Mesodermal cell (in vitro differentiated cells): ENCODE results near the gene ADGRE2.
"Not testable (repeated sequence)": the region's sequence is repeated elsewhere in the genome, so short reads cannot be mapped to it uniquely, and the experiment has no call there.

Source experiments
- H3K27ac ChIP-seq: 2 replicates; pipeline ENCODE4 v1.7.0; 2013; ENCODE audit warnings: mild to moderate bottlenecking, low read depth, low read length, moderate library complexity; ENCODE audit not compliant: severe bottlenecking
- H3K36me3 ChIP-seq: 2 replicates; pipeline ENCODE4 v1.7.1; 2013; ENCODE audit warnings: mild to moderate bottlenecking, low read length, moderate library complexity; ENCODE audit not compliant: control insufficient read depth, insufficient read depth
- H3K4me1 ChIP-seq: one replicate; pipeline ENCODE4 v1.7.1; 2013; ENCODE audit warnings: mild to moderate bottlenecking, low read length; ENCODE audit not compliant: insufficient read depth, control insufficient read depth, poor library complexity, severe bottlenecking
- H3K4me3 ChIP-seq: 2 replicates; pipeline ENCODE4 v1.7.0; 2013; ENCODE audit warnings: low read length, control low read depth, mild to moderate bottlenecking; ENCODE audit not compliant: insufficient read depth, poor library complexity, severe bottlenecking; ENCODE audit errors: extremely low read depth
- H3K9me3 ChIP-seq: 2 replicates; pipeline ENCODE4 v1.7.1; 2013; ENCODE audit warnings: mild to moderate bottlenecking, low read length, moderate library complexity; ENCODE audit not compliant: control insufficient read depth
- WGBS, 2 experiments: methylation state at CpG; one replicate each; pipeline ENCODE4 v1.1.5; 2013; ENCODE audit warnings: missing lambda C conversion rate in 2 of 2; ENCODE audit not compliant: insufficient coverage in 2 of 2; 5-methylcytosine and 5-hydroxymethylcytosine counted together

Gene ADGRE2

GRCh38 chr19:14777645-14778044, 715 bp downstream of the ADGRE2 start:
- not testable (repeated sequence) for H3K9me3 ChIP-seq, H3K4me3 ChIP-seq, H3K36me3 ChIP-seq, H3K27ac ChIP-seq, H3K4me1 ChIP-seq
- no CpG with 5 or more reads among the region's 4 CpGs for WGBS, 2 experiments

DNA sequence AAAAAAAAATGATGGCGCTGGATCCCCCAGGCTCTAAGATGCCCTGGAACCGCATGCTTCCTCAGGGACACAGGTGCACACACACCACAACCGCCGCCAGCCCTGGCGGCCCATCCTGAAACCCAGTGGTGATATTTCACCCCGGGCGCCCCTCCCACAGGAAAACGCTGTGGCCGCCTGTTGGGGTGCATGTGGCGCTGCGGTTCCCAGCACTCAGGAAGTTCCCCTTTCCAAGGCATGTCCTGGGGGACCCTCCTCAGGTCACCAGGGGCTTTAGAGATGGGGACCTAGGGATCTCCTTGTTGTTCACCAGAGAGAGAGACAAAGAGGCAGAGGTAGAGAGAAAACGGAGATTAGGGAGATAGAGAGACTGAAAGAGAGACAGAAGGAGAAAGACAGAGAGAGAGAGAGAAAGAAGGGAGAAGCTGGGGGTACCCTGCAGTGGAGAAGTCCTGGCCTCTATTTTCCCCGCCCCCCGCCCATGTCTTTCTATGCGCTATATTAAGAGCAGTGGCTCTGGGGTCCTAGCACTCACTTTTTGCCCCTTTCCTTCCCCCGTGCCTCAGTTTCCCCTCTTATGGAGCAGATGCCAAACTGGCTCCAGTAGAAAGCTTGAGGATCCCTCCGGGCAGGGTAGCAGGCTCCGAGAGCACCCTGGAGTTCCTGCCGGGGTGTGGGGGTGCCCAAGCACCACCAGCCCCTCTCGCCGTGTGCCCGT, 2.3 kb downstream of the ADGRE2 start:
- H3K36me3 ChIP-seq = no peaks in the 10 kb centered on the region
- H3K9me3 ChIP-seq = peaks cover 6% of the 10 kb centered on the region
- H3K27ac ChIP-seq = no peak overlapping the region
- 70 to 71% methylated on average over 13 to 17 of the region's 22 CpGs for WGBS, 2 experiments
- H3K4me3 ChIP-seq = no peak overlapping the region
- no peaks in the 10 kb centered on the region for H3K4me1 ChIP-seq

DNA sequence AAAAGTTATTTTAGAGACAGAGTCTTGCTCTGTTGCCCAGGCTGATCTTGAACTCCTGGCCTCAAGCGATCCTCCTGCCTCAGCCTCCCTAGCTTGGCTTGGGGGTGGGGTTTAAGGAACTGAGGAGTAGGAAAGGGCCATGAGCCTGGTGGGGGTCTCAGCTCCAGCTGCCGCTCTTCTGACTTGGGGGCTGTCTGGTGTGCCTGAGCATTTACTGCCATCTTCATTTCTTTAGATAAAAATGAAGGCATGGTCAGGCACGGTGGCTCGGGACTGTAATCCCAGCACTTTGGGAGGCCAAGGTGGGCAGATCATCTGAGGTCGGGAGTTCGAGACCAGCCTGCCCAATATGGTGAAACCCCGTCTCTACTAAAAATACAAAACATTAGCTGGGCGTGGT, 3.0 kb downstream of the ADGRE2 start:
- not testable (repeated sequence) for H3K9me3 ChIP-seq, H3K27ac ChIP-seq, H3K36me3 ChIP-seq, H3K4me1 ChIP-seq, H3K4me3 ChIP-seq
- 51 to 84% methylated on average over 5 to 6 of the region's 8 CpGs for WGBS, 2 experiments

DNA sequence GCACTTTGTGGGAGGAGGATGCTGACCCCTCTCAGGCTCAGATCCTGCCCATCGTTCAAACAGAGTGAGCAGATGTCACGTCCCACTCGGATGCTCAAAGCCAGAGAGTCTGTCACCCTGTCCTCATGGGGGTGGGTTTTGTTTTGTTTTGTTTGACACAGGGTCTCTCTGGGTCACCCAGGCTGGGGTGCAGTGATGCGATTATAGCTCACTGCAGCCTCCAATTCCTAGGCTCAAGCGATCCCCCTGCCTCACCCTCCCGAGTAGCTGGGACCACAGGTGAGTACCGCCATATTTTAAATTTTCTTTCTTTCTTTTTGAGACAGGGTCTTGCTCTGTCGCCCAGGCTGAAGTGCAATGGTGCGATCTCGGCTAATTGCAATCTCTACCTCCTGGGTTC, 4.0 kb downstream of the ADGRE2 start:
- WGBS, 2 experiments = 62 to 95% methylated on average over 7 to 8 of the region's 10 CpGs
- Histone ChIP-seq H3K9me3 (peaks cover 9% of the 10 kb centered on the region), H3K4me3 (no peak overlapping the region), H3K36me3 (no peaks in the 10 kb centered on the region), H3K27ac (no peak overlapping the region), H3K4me1 (no peaks in the 10 kb centered on the region)

- not testable (repeated sequence) for H3K36me3 ChIP-seq, H3K4me1 ChIP-seq, H3K4me3 ChIP-seq, H3K27ac ChIP-seq, H3K9me3 ChIP-seq
- no CpG with 5 or more reads among the region's 9 CpGs for WGBS, 2 experiments
Observed at GRCh38 chr19:14773722-14774121, 4.6 kb downstream of the ADGRE2 start.

GRCh38 chr19:14772995-14773394, 5.4 kb downstream of the ADGRE2 start:
- no peak overlapping the region for H3K27ac ChIP-seq
- no peaks in the 10 kb centered on the region for H3K4me1 ChIP-seq
- peaks cover 17% of the 10 kb centered on the region for H3K9me3 ChIP-seq
- H3K36me3 ChIP-seq = no peaks in the 10 kb centered on the region
- no peak overlapping the region for H3K4me3 ChIP-seq
- WGBS, 2 experiments = 52 to 54% methylated on average over 2 of the region's 7 CpGs

DNA sequence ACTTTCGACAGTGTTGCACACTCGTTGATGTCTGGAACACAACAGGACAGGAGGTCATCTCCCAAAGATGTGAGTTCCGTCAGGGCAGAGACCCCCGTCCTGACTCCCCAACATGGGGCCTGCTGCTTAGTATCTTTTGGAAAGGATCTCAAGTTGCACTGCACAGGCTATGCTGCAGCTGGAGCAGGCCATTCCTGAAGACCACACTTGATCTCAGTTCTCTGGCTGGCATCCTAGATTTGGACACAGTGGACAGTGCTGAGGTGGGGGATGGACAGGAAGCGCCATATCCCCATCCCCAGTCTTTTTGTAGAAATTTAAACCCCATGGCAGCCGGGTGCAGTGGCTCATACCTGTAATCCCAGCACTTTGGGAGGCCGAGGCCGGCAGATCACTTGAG, 5.9 kb downstream of the ADGRE2 start:
- no peak overlapping the region for H3K27ac ChIP-seq
- 76 to 89% methylated on average over 5 to 7 of the region's 8 CpGs for WGBS, 2 experiments
- peaks cover 20% of the 10 kb centered on the region for H3K9me3 ChIP-seq
- H3K4me3 ChIP-seq = no peak overlapping the region
- no peaks in the 10 kb centered on the region for H3K36me3 ChIP-seq
- H3K4me1 ChIP-seq = no peaks in the 10 kb centered on the region

GRCh38 chr19:14770944-14771839, 7.2 kb downstream of the ADGRE2 start:
- H3K9me3 ChIP-seq = peaks cover 22% of the 10 kb centered on the region
- no peaks in the 10 kb centered on the region for H3K36me3 ChIP-seq
- 75 to 87% methylated on average over 8 of the region's 11 CpGs for WGBS, 2 experiments
- H3K4me1 ChIP-seq = no peaks in the 10 kb centered on the region
- no peak overlapping the region for H3K4me3 ChIP-seq
- no peak overlapping the region for H3K27ac ChIP-seq

DNA sequence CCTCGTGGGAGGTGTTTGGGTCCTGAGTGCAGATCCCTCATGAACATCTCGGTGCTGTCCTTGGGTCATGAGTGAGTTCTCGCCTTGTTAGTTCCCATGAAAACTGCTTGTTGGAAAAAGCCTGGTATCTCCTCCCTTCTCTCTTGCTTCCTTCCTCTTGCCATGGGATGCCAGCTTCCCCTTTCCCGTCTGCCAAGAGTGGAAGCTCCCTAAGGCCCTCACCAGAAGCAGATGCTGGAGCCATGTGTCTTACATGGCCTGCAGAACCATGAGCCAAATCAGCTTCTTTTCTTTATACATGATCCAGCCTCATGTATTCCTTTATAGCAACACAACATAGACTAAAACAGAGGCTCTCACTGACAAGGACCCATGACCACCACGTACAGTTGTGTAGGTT, 8.2 kb downstream of the ADGRE2 start:
- no peaks in the 10 kb centered on the region for H3K36me3 ChIP-seq
- peaks cover 22% of the 10 kb centered on the region for H3K9me3 ChIP-seq
- no peak overlapping the region for H3K4me3 ChIP-seq
- H3K4me1 ChIP-seq = no peaks in the 10 kb centered on the region
- no peak overlapping the region for H3K27ac ChIP-seq
- 48 to 56% methylated on average over 4 of the region's 5 CpGs for WGBS, 2 experiments

DNA sequence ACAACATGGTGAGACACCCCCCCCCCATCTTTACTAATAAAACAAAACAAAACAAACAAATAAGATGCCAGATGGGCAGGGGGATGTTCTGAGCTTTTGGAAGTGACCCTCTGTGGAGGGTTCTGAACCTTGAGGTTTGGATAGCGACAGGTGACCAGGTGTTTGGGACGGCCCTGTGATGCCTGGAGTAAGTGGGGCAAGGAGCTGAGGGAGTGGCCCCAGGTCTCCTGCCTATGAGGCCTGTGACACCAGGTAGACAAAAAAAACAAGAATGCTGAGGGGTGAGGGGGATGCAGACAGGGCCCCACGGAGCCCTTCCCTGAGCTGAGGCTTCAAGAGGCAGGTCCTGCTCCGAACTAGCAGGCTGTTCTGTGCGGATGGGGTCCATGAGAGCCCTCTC, 9.2 kb downstream of the ADGRE2 start:
- peaks cover 30% of the 10 kb centered on the region for H3K9me3 ChIP-seq
- H3K36me3 ChIP-seq = no peaks in the 10 kb centered on the region
- H3K4me1 ChIP-seq = no peaks in the 10 kb centered on the region
- no peak overlapping the region for H3K27ac ChIP-seq
- no peak overlapping the region for H3K4me3 ChIP-seq
- WGBS, 2 experiments = 76 to 79% methylated on average over 5 of the region's 5 CpGs

DNA sequence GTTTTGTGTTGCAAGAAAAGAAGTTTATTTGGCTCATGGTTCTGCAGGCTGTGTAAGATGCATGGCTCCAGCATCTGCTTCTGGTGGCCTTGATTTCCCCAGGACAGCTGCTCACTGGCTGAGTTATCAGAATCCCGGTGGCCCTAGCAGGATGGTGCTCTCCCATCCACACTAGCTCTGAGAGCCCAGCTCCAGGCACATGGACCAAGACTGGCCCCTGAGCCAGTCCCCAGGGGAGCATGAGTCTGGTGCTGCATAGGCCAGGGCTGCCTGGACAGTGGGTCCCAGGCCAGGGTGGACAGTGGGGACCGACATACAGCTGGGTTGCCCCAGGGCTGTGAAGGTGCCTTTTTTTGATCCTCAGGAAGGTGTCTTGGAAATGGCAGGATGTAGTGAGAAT, 10.4 kb downstream of the ADGRE2 start:
- peaks cover 30% of the 10 kb centered on the region for H3K9me3 ChIP-seq
- no peaks in the 10 kb centered on the region for H3K4me1 ChIP-seq
- no peak overlapping the region for H3K27ac ChIP-seq
- no peak overlapping the region for H3K4me3 ChIP-seq
- 50 to 78% methylated on average over 1 to 2 of the region's 2 CpGs for WGBS, 2 experiments
- H3K36me3 ChIP-seq = no peaks in the 10 kb centered on the region
